ENCODE measurements around the gene C1orf35.

Gene C1orf35

GRCh38 chr1:228109073-228109961, 6.2 kb upstream of the C1orf35 start, which contains the start of gene MRPL55:
Gene MRPL55 (minus strand): TSS chr1:228109299. CDS start chr1:228108260, 1,039 bp downstream.
- peak; percentile 96 to 100 for DNase-seq

GRCh38 chr1:228108742-228109072, 5.6 kb upstream of the C1orf35 start:
- DNase-seq: no peak

GRCh38 chr1:228108055-228108690, 5.0 kb upstream of the C1orf35 start:
- DNase-seq: peak; percentile 45 to 65

GRCh38 chr1:228107636-228108035, 4.5 kb upstream of the C1orf35 start:
- no peak for DNase-seq

GRCh38 chr1:228106800-228107054, 3.6 kb upstream of the C1orf35 start:
- DNase-seq: no peak

GRCh38 chr1:228105996-228106799, 3.1 kb upstream of the C1orf35 start:
- DNase-seq: no peak

- no peak for DNase-seq
These were observed 2.3 kb upstream of the C1orf35 start for GRCh38 chr1:228105270-228105995.

- no peak for DNase-seq
These were observed 1.6 kb upstream of the C1orf35 start for GRCh38 chr1:228104526-228105269.

GRCh38 chr1:228101994-228102790, 933 bp downstream of the C1orf35 start:
- DNase-seq: no peak

- DNase-seq: no peak
These were observed 1.5 kb downstream of the C1orf35 start for GRCh38 chr1:228101614-228101993.

GRCh38 chr1:228100822-228101613, 2.1 kb downstream of the C1orf35 start:
- DNase-seq: no peak

GRCh38 chr1:228099331-228099732, 3.8 kb downstream of the C1orf35 start:
- DNase-seq: no peak

- no peak for DNase-seq
These were observed 4.7 kb downstream of the C1orf35 start for GRCh38 chr1:228098323-228098931.

- DNase-seq: no peak
These were observed 5.6 kb downstream of the C1orf35 start for GRCh38 chr1:228097333-228098081.

- DNase-seq: no peak
These were observed 6.5 kb downstream of the C1orf35 start for GRCh38 chr1:228096416-228097332.

GRCh38 chr1:228095938-228096337, 7.2 kb downstream of the C1orf35 start:
- DNase-seq: peak; percentile 48 to 81

- DNase-seq: no peak
These were observed 8.0 kb downstream of the C1orf35 start for GRCh38 chr1:228095161-228095560.

- DNase-seq: no peak
These were observed 8.6 kb downstream of the C1orf35 start for GRCh38 chr1:228094432-228095016.

Measured in inflammatory macrophage treated with lipopolysaccharide for 1 hour (primary cell).